IMR-90 (cell line): ENCODE data around the gene CHPT1. TPM values are rescaled to one million over a fixed set of nuclear protein-coding genes. Genes with fewer than 3 reads are reported as not detected.

Experiments used
- ATAC-seq: fragments of 200-7000 bp; cut with Tn5 transposase; 2 replicates; pipeline ENCODE4 v1.9.1; 2020; ENCODE audit warnings: low read depth, mild to moderate bottlenecking, moderate library complexity
- BruUV-seq: library from RNA; stranded (reverse); fragments of 400-500 nt; replicated peaks from 2 replicates; lab custom pipeline; 2021; lab: Mats Ljungman, UMichigan
- CTCF ChIA-PET: fragments of 300-600 bp; formaldehyde crosslinking; extraction: SDS; loops from one replicate; lab custom pipeline; 2021; ENCODE audit warnings: antibody characterized with exemption; lab: Yijun Ruan, JAX
- POLR2A ChIA-PET: fragments of 300-600 bp; sonication (Branson Sonifier 250); formaldehyde crosslinking; loops from one replicate; lab custom pipeline; 2022; ENCODE audit warnings: antibody characterized with exemption; ENCODE audit not compliant: unreplicated experiment; lab: Charles Lee
- DNase-seq: peaks from one replicate; pipeline ENCODE4 v3.0.0; 2013
- H2AFZ ChIP-seq: replicated peaks from 2 replicates; pipeline ENCODE3; 2013; ENCODE audit warnings: low read length, mild to moderate bottlenecking; ENCODE audit not compliant: poor library complexity
- H2AK5ac ChIP-seq: 2 replicates; pipeline ENCODE4 v1.6.1; 2013; ENCODE audit warnings: low read depth, low read length, inconsistent platforms
- H2AK9ac ChIP-seq: replicated peaks from 2 replicates; pipeline ENCODE3; 2013; ENCODE audit warnings: mild to moderate bottlenecking, low read depth, low read length, moderate library complexity; ENCODE audit not compliant: poor library complexity
- H2BK120ac ChIP-seq: 2 replicates; pipeline ENCODE4 v1.6.1; 2013; ENCODE audit warnings: low read depth, low read length, inconsistent platforms
- H2BK15ac ChIP-seq: 3 replicates; pipeline ENCODE4 v1.6.1; 2013; ENCODE audit warnings: low read depth, low read length, inconsistent platforms
- H2BK20ac ChIP-seq: 2 replicates; pipeline ENCODE4 v1.6.1; 2013; ENCODE audit warnings: low read depth, mild to moderate bottlenecking, inconsistent platforms, low read length, moderate library complexity
- H2BK5ac ChIP-seq: 2 replicates; pipeline ENCODE4 v1.6.1; 2013; ENCODE audit warnings: mild to moderate bottlenecking, low read depth, low read length, inconsistent platforms; ENCODE audit not compliant: poor library complexity, severe bottlenecking
- H3K14ac ChIP-seq: replicated peaks from 2 replicates; pipeline ENCODE4 v1.6.1; 2013; ENCODE audit warnings: low read depth, low read length, inconsistent platforms
- H3K18ac ChIP-seq: 2 replicates; pipeline ENCODE4 v1.6.1; 2013; ENCODE audit warnings: low read depth, low read length, control low read depth
- H3K23ac ChIP-seq: 2 replicates; pipeline ENCODE4 v1.6.1; 2013; ENCODE audit warnings: low read depth, low read length, inconsistent platforms
- H3K27ac ChIP-seq: 2 replicates; pipeline ENCODE4 v1.5.1; 2013; ENCODE audit warnings: mild to moderate bottlenecking, control low read depth, low read length; ENCODE audit not compliant: insufficient read depth
- H3K27me3 ChIP-seq: 2 replicates; pipeline ENCODE4 v1.6.1; 2013; ENCODE audit warnings: low read length; ENCODE audit not compliant: control insufficient read depth, insufficient read depth
- H3K36me3 ChIP-seq: 2 replicates; pipeline ENCODE4 v1.6.1; 2013; ENCODE audit warnings: low read length, mixed read lengths; ENCODE audit not compliant: control insufficient read depth, insufficient read depth
- H3K4ac ChIP-seq: 2 replicates; pipeline ENCODE4 v1.6.1; 2013; ENCODE audit warnings: low read depth, low read length, inconsistent platforms
- H3K4me1 ChIP-seq: 2 replicates; pipeline ENCODE4 v1.6.1; 2013; ENCODE audit warnings: low read length, mixed read lengths; ENCODE audit not compliant: control insufficient read depth, insufficient read depth
- H3K4me2 ChIP-seq: 2 replicates; pipeline ENCODE4 v1.6.1; 2013; ENCODE audit warnings: low read depth, mild to moderate bottlenecking, control low read depth, low read length, moderate library complexity
- H3K4me3 ChIP-seq: 2 replicates; pipeline ENCODE4 v1.5.1; 2013; ENCODE audit warnings: low read depth, mild to moderate bottlenecking, control low read depth, low read length, moderate library complexity; ENCODE audit not compliant: insufficient read depth
- H3K56ac ChIP-seq: 2 replicates; pipeline ENCODE4 v1.6.1; 2013; ENCODE audit warnings: low read length, inconsistent platforms; ENCODE audit not compliant: insufficient read depth; ENCODE audit errors: extremely low read depth
- H3K79me1 ChIP-seq, 2 experiments: 2 replicates each; pipeline ENCODE4 v1.6.1; 2013; ENCODE audit warnings: low read length in 2 of 2, inconsistent platforms in 1 of 2, low read depth in 1 of 2
- H3K9ac ChIP-seq: 2 replicates; pipeline ENCODE4 v1.6.1; 2013; ENCODE audit warnings: low read depth, low read length, control low read depth
- H3K9me1 ChIP-seq: 2 replicates; pipeline ENCODE4 v1.6.1; 2013; ENCODE audit warnings: low read length, inconsistent platforms; ENCODE audit not compliant: insufficient read depth
- H3K9me3 ChIP-seq: 2 replicates; pipeline ENCODE4 v1.6.1; 2013; ENCODE audit warnings: low read length; ENCODE audit not compliant: control insufficient read depth, insufficient read depth
- H4K20me1 ChIP-seq: 2 replicates; pipeline ENCODE4 v1.6.1; 2013; ENCODE audit warnings: low read length, inconsistent platforms; ENCODE audit not compliant: insufficient read depth
- H4K5ac ChIP-seq: 2 replicates; pipeline ENCODE4 v1.6.1; 2013; ENCODE audit warnings: mild to moderate bottlenecking, low read depth, low read length, control low read depth
- H4K8ac ChIP-seq, 2 experiments: 2 replicates each; pipeline ENCODE4 v1.6.1; 2013; ENCODE audit warnings: low read depth in 2 of 2, low read length in 2 of 2, control low read depth in 1 of 2, inconsistent platforms in 1 of 2
- H4K91ac ChIP-seq: 2 replicates; pipeline ENCODE4 v1.6.1; 2013; ENCODE audit warnings: low read depth, low read length, inconsistent platforms; ENCODE audit not compliant: insufficient read depth
- ELK1 ChIP-seq: fragments of 150-350 bp; IDR thresholded peaks from 2 replicates; pipeline ENCODE4 v1.6.1; 2016; ENCODE audit warnings: low read depth, mild to moderate bottlenecking, low read length, moderate library complexity, borderline replicate concordance
- MXI1 ChIP-seq: IDR thresholded peaks from 2 replicates; pipeline ENCODE4 v1.6.1; 2012; ENCODE audit warnings: low read depth, mild to moderate bottlenecking, low read length, moderate library complexity, borderline replicate concordance
- WGBS, 2 experiments: methylation state at CpG; one replicate each; pipeline versions ENCODE4 v1.1.5 to v1.1.7; 2013; ENCODE audit warnings: missing lambda C conversion rate in 2 of 2; ENCODE audit not compliant: insufficient read length in 1 of 2; ENCODE audit errors: extremely low coverage in 2 of 2; 5-methylcytosine and 5-hydroxymethylcytosine counted together
- dilution Hi-C: fragments of 300-500 bp; cut with HindIII; formaldehyde crosslinking; loops from one replicate; pipeline ENCODE4 v1.14.3; 2018; ENCODE audit warnings: low sequenced_read_pairs; ENCODE audit not compliant: unreplicated experiment
- in situ Hi-C: fragments of 300-500 bp; cut with MboI; formaldehyde crosslinking; loops from 3 replicates; pipeline ENCODE4 v1.14.3; 2019; ENCODE audit warnings: low sequenced_read_pairs, inconsistent platforms, mixed read lengths
- intact Hi-C: fragments of 100-400 bp; cut with micrococcal nuclease; formaldehyde crosslinking; loops from 2 replicates; pipeline ENCODE4 v1.10.0; 2022
- polyA plus RNA-seq, 3 experiments: library from polyadenylated mRNA; depleted of rRNA; stranded (reverse); fragments of >200 nt; gene quantifications; 2 replicates each; pipeline ENCODE4 v1.2.3, GENCODE V29; 2012; ENCODE audit warnings: low replicate concordance in 1 of 3
- total RNA-seq: library from RNA; depleted of rRNA; stranded (reverse); fragments of >200 nt; gene quantifications from 2 replicates; pipeline ENCODE4 v1.2.3, GENCODE V29; 2012

Gene CHPT1
- total and polyA plus RNA-seq, 2 of the 4 experiments (the other 2 are of a cell fraction): 8.1 to 11.7 TPM

GRCh38 chr12:101713059-101713682 is 15.7 kb downstream of the CHPT1 start:
- H3K4me2 ChIP-seq: peak overlapping the region; percentile 40; the same call in 1 of the 2 replicates
- H3K9ac ChIP-seq: no peak overlapping the region
- no peak overlapping the region for H2AFZ ChIP-seq
- no peak overlapping the region for H3K4me3 ChIP-seq
- in situ Hi-C loops: no loop called here
- no TSS peak for BruUV-seq
- H4K8ac ChIP-seq: no peak overlapping the region
- H3K14ac ChIP-seq: no peak overlapping the region
- H3K4me1 ChIP-seq: peaks cover 2% of the 10 kb centered on the region; the same call in 1 of the 2 replicates
- H3K27me3 ChIP-seq: no peaks in the 10 kb centered on the region
- H3K79me1 ChIP-seq: peaks cover 0 to 5% of the 10 kb centered on the region in 2 experiments; a peak in 2 of 4 replicates
- WGBS, 2 experiments: no CpG with 5 or more reads among the region's 5 CpGs
- ChIA-PET CTCF (no interaction called here), POLR2A (no interaction called here)
- ATAC-seq (no peak), DNase-seq (no peak)
- peaks cover 5% of the 10 kb centered on the region; the same call in 1 of the 2 replicates for H3K9me1 ChIP-seq
- no peak overlapping the region for H2BK120ac ChIP-seq
- no peaks in the 10 kb centered on the region for H3K36me3 ChIP-seq
- H3K4ac ChIP-seq: no peak overlapping the region
- H3K56ac ChIP-seq: no peak overlapping the region
- dilution Hi-C loops: no loop called here
- no peaks in the 10 kb centered on the region for H3K9me3 ChIP-seq
- H3K18ac ChIP-seq: no peak overlapping the region
- no peak overlapping the region for H2AK5ac ChIP-seq
- intact Hi-C loops: no loop called here
- H2BK15ac ChIP-seq: no peak overlapping the region
- H4K20me1 ChIP-seq: no peaks in the 10 kb centered on the region
- no peak overlapping the region for H2AK9ac ChIP-seq
- H3K27ac ChIP-seq: no peak overlapping the region
- H4K91ac ChIP-seq: no peak overlapping the region
- H3K23ac ChIP-seq: no peak overlapping the region
- H2BK20ac ChIP-seq: no peak overlapping the region
- TF ChIP-seq ELK1: no peak
- no peak for TF ChIP-seq MXI1
- no peak overlapping the region for H2BK5ac ChIP-seq
- no peak overlapping the region for H4K5ac ChIP-seq
